Measurements from ENCODE around the gene SERINC1.
"Not testable (repeated sequence)": the region's sequence is repeated elsewhere in the genome, so short reads cannot be mapped to it uniquely, and the experiment has no call there.

SERINC1 gene

GRCh38 chr6:122484760-122485159 is 13.2 kb upstream of the SERINC1 start:
- no peaks in the 10 kb centered on the region for H3K27me3 ChIP-seq
- no peak overlapping the region for H3K9ac ChIP-seq
- H3K9me3 ChIP-seq (replicated peaks in 1 of 11) = peaks cover 0 to 5% (median 0%) of the 10 kb centered on the region in 11 experiments; a peak in 2 of 22 replicates
- H3K4me3 ChIP-seq = no peak overlapping the region
- TF ChIP-seq Cebpa-rat (IDR thresholded peaks at IDR 0.05) = no peak
- H3K4me2 ChIP-seq = no peak overlapping the region
- H4K20me1 ChIP-seq = no peaks in the 10 kb centered on the region
- no peak overlapping the region for H3K27ac ChIP-seq
- H3K4me1 ChIP-seq = 0 out of 20 replicates have a peak, but pooled peaks cover 0 to 5% (median 0%) of the 10 kb centered on the region in 10 experiments
- H3K36me3 ChIP-seq = no peaks in the 10 kb centered on the region

- TF ChIP-seq Cebpa-rat (IDR thresholded peaks at IDR 0.05) = no peak
- Histone ChIP-seq H3K27me3 (no peaks in the 10 kb centered on the region), H3K4me1 (0 out of 20 replicates have a peak, but pooled peaks cover 0 to 5% (median 0%) of the 10 kb centered on the region in 10 experiments), H3K27ac (no peak overlapping the region), H3K9me3 (replicated peaks in 1 of 11) (peaks cover 0 to 5% (median 0%) of the 10 kb centered on the region in 11 experiments; a peak in 2 of 22 replicates), H4K20me1 (no peaks in the 10 kb centered on the region), H3K36me3 (no peaks in the 10 kb centered on the region), H3K4me2 (no peak overlapping the region), H3K4me3 (no peak overlapping the region), H3K9ac (no peak overlapping the region)
Observed at GRCh38 chr6:122482750-122483080, 11.1 kb upstream of the SERINC1 start.

- Histone ChIP-seq H3K9me3 (replicated peaks in 1 of 11) (no peaks in the 10 kb centered on the region), H4K20me1 (peaks cover 0 to 2% (median 0%) of the 10 kb centered on the region in 11 experiments; a peak in 1 of 22 replicates), H3K27ac (no peak overlapping the region), H3K4me3 (no peak overlapping the region), H3K27me3 (no peaks in the 10 kb centered on the region), H3K9ac (no peak overlapping the region), H3K36me3 (no peaks in the 10 kb centered on the region), H3K4me1 (peaks cover 6 to 9% (median 7%) of the 10 kb centered on the region in 10 experiments; a peak in 16 of 20 replicates), H3K4me2 (no peak overlapping the region)
- TF ChIP-seq Cebpa-rat (IDR thresholded peaks at IDR 0.05) = no peak
Observed at GRCh38 chr6:122476131-122476530, 4.5 kb upstream of the SERINC1 start.

- Histone ChIP-seq H3K4me3 (peak overlapping the region; percentile 81 to 100 (median 92)), H3K27ac (peak overlapping the region; percentile 91 to 99 (median 96))
Observed at GRCh38 chr6:122472022-122472340, 374 bp upstream of the SERINC1 start.

GRCh38 chr6:122461885-122462284 is 9.7 kb downstream of the SERINC1 start:
- Histone ChIP-seq H3K4me3 (no peak overlapping the region), H3K4me1 (peaks cover 0 to 29% (median 12%) of the 10 kb centered on the region in 10 experiments; a peak in 16 of 20 replicates), H3K36me3 (peaks cover 50 to 83% (median 69%) of the 10 kb centered on the region in 11 experiments), H3K9ac (no peak overlapping the region), H3K9me3 (replicated peaks in 1 of 11) (peaks cover 0 to 46% (median 37%) of the 10 kb centered on the region in 11 experiments; a peak in 15 of 22 replicates), H3K27ac (no peak overlapping the region), H3K4me2 (no peak overlapping the region), H3K27me3 (no peaks in the 10 kb centered on the region), H4K20me1 (peaks cover 68 to 100% (median 89%) of the 10 kb centered on the region in 11 experiments)
- TF ChIP-seq Cebpa-rat (IDR thresholded peaks at IDR 0.05) = no peak

More at GRCh38 chr6:122472022-122472340, 374 bp upstream of the SERINC1 start:
- Histone ChIP-seq H4K20me1 (peaks cover 23 to 42% (median 39%) of the 10 kb centered on the region in 11 experiments; a peak in 20 of 22 replicates), H3K27me3 (no peaks in the 10 kb centered on the region), H3K9me3 (replicated peaks in 1 of 11) (peaks cover 0 to 8% (median 5%) of the 10 kb centered on the region in 11 experiments; a peak in 3 of 22 replicates), H3K4me1 (peaks cover 13 to 31% (median 21%) of the 10 kb centered on the region in 10 experiments), H3K36me3 (peaks cover 9 to 25% (median 16%) of the 10 kb centered on the region in 11 experiments), H3K9ac (peak overlapping the region; percentile 91 to 99 (median 96)), H3K4me2 (peak overlapping the region; percentile 73 to 89 (median 80))
- no peak for TF ChIP-seq Cebpa-rat (IDR thresholded peaks at IDR 0.05)

- peak overlapping the region in 9 of 11 experiments; percentile 11 to 50 (median 30); a peak in 10 of 22 replicates for H3K4me2 ChIP-seq
- peaks cover 56 to 100% (median 75%) of the 10 kb centered on the region in 11 experiments for H4K20me1 ChIP-seq
- H3K4me3 ChIP-seq, H3K27me3 ChIP-seq, H3K27ac ChIP-seq, H3K9ac ChIP-seq: not testable (repeated sequence)
- peaks cover 0 to 24% (median 12%) of the 10 kb centered on the region in 10 experiments; a peak in 16 of 20 replicates for H3K4me1 ChIP-seq
- H3K36me3 ChIP-seq = peaks cover 50 to 83% (median 69%) of the 10 kb centered on the region in 11 experiments
- H3K9me3 ChIP-seq (replicated peaks in 1 of 11) = peaks cover 0 to 29% (median 22%) of the 10 kb centered on the region in 11 experiments; a peak in 13 of 22 replicates
Observed at GRCh38 chr6:122459865-122460416, 11.7 kb downstream of the SERINC1 start.

GRCh38 chr6:122459240-122459639 is 12.4 kb downstream of the SERINC1 start:
- no peak for TF ChIP-seq Cebpa-rat (IDR thresholded peaks at IDR 0.05)
- no peaks in the 10 kb centered on the region for H3K27me3 ChIP-seq
- H4K20me1 ChIP-seq = peaks cover 51 to 100% (median 71%) of the 10 kb centered on the region in 11 experiments
- peaks cover 0 to 24% (median 12%) of the 10 kb centered on the region in 10 experiments; a peak in 16 of 20 replicates for H3K4me1 ChIP-seq
- H3K4me3 ChIP-seq = no peak overlapping the region
- no peak overlapping the region for H3K9ac ChIP-seq
- peaks cover 53 to 83% (median 69%) of the 10 kb centered on the region in 11 experiments for H3K36me3 ChIP-seq
- peaks cover 0 to 23% (median 15%) of the 10 kb centered on the region in 11 experiments; a peak in 13 of 22 replicates for H3K9me3 ChIP-seq (replicated peaks in 1 of 11)
- peak overlapping the region in 3 of 11 experiments; percentile 9 to 51 (median 24); a peak in 5 of 22 replicates for H3K4me2 ChIP-seq
- no peak overlapping the region for H3K27ac ChIP-seq

- H4K20me1 ChIP-seq = peaks cover 45 to 100% (median 64%) of the 10 kb centered on the region in 11 experiments
- H3K27me3 ChIP-seq = no peaks in the 10 kb centered on the region
- H3K4me2 ChIP-seq = no peak overlapping the region
- H3K9ac ChIP-seq = no peak overlapping the region
- H3K9me3 ChIP-seq (replicated peaks in 1 of 11) = peaks cover 0 to 11% (median 5%) of the 10 kb centered on the region in 11 experiments; a peak in 8 of 22 replicates
- peaks cover 54 to 83% (median 69%) of the 10 kb centered on the region in 11 experiments for H3K36me3 ChIP-seq
- no peak for TF ChIP-seq Cebpa-rat (IDR thresholded peaks at IDR 0.05)
- H3K27ac ChIP-seq = no peak overlapping the region
- H3K4me3 ChIP-seq = no peak overlapping the region
- peaks cover 0 to 20% (median 12%) of the 10 kb centered on the region in 10 experiments; a peak in 16 of 20 replicates for H3K4me1 ChIP-seq
Observed at GRCh38 chr6:122458087-122458486, 13.5 kb downstream of the SERINC1 start.

DNA sequence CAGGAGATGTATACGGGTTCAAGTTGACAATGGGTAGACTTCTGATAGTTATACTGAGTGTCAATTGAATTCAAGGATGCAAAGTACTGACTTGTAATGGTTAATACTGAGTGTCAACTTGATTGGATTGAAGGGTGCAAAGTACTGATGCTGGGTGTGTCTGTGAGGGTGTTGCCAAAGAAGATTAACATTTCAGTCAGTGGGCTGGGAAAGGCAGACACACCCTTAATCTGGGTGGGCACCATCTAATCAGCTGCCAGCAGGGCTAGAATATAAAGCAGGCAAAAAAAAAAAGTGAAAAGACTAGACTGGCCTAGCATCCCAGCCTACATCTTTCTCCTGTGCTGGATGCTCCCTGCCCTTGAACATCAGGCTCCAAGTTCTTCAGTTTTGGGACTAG is 16.5 kb downstream of the SERINC1 start:
- H3K36me3 ChIP-seq = peaks cover 70 to 97% (median 85%) of the 10 kb centered on the region in 11 experiments
- H3K4me2 ChIP-seq; H3K27ac ChIP-seq; H3K27me3 ChIP-seq; H3K4me3 ChIP-seq; H3K9ac ChIP-seq; H3K9me3 ChIP-seq (replicated peaks in 1 of 11): not testable (repeated sequence)
- H3K4me1 ChIP-seq = peaks cover 0 to 13% (median 7%) of the 10 kb centered on the region in 10 experiments; a peak in 16 of 20 replicates
- peaks cover 28 to 96% (median 46%) of the 10 kb centered on the region in 11 experiments for H4K20me1 ChIP-seq

Measured in BLaER1 treated with 17β-estradiol and CSF1 and Interleukin-3, amounts not matched to agents 10 nM and 100 nM (cell line).